ENCODE measurements around the gene TEX2.
"Not testable (repeated sequence)": the region's sequence is repeated elsewhere in the genome, so short reads cannot be mapped to it uniquely, and the experiment has no call there.

The TEX2 gene

DNA sequence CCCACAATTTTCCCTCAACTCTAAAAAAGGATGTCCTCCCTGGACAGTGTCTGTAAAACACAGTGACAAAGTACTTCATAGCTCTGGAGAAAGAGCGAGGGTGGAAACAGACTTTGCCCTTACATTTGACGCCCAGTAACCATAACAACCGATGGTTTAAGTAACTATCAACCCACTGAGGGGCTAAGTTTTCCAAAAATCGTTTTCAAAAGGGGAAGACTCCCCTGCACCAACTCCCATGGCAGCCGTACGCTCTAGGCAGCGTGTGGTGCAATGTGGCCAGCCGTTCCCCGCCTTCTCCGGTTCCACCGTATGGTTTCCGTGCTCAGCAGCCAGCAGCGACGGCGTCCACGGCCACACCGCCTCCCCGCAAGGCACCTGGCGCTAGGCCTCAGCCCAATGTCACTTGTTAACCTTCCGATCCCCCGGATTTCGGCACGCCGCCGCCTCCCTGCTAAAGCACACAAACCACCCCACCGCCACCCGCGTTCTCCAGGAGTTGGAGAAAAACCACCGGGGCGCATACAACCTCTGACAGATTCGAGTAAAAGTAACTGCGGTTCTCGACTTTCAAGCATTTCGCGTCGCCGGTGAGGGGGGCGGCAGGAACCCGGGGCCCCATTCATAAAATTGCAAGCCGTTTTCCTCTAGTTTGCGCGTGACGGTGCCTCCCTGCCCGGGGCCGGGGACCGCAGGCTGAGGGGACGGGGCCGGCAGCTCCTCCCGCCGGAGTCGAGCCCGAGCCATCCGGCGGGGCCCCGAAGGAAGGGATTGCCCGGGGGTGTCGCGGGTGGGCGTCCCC lies 661 bp downstream of the TEX2 start:
- peak; percentile 76 for DNase-seq

DNA sequence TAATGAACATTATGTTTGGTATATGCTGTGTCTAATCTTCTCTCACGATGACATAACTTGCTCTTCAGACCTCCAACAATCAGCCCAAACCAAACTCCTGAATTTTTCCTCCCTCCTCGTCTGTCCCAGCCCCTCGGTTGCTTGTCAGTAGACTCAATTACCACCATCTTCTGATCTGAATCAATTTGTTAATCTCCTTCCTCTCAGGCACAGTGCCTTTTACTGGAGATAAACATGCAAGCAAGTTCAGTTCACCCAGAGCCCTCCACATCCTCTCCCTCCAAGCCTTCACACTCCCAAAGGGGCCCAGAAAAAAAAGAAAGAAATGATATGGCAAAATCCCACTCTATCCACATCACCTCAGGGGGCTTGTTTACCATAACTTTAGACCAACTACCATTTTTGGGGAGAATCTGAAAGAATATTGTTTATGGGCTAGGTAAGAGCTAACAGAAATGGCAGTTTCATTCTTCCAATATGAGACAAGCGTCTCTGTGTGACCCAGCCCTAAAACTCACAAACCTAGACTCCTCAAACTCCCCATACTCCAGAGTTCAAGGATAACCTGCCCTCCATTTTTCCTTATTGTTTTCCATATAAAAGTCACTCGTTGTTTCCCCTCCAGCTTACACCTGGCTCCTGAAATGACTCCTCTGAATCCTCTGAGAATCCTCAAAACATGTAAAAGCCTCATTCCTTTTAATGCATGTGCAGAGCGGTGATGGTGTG lies 1.5 kb downstream of the TEX2 start:
- DNase-seq = no peak

DNA sequence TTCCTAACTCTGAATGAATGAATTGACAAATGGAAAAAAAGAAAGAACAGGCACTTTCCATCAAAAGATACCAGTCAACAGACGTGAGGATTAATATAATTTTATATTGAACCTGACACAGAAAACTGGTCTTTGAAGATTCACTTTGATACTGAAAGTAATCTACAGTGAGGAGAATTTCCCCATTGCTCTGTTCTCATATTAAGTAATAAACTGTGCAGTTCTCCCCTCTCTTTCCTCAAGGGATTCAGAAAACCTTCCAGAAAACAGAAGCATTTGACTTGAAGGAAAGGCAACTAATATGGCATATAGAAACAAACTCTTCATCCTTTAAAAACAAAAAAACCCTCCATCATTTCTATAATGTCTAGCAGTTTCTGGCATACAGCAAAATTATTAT lies 2.2 kb downstream of the TEX2 start:
- no peak for DNase-seq

DNA sequence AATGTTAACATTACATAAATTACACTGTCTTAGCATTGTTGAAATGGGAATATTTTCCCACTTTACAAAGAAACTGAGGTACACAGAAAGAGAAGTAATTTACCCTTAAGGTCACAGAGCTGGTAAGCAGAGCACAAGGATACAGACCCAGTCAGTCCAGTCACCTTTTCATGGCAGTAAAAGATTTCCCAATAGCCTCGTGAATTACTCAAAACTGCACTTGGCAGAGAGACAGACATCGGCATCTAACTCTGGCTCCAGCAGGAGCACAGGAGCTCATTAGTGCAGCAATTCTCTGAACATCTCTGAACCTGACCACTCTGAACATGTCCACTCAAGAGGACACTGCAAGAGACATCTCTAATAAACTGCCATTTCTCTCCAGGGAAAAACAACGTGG lies 3.1 kb downstream of the TEX2 start:
- DNase-seq = no peak

DNA sequence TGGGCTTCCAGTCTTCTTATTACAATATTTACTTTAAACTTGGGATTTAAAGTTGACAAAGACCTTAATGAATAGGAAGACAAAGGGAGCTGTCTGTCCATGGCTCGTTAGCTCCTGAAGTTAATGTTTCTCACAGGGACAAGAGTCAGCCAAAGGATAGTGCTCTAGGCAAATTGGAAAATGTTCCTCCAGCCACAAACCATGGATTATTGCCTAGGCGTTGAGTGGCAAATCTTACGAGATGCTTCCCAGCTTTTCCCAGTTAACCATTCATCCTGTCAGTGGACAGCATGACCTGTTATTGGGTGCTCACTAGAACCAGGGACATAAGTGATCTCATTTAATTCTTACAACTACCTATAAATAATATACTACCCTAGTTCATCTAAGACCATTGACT lies 3.6 kb downstream of the TEX2 start:
- no peak for DNase-seq

DNA sequence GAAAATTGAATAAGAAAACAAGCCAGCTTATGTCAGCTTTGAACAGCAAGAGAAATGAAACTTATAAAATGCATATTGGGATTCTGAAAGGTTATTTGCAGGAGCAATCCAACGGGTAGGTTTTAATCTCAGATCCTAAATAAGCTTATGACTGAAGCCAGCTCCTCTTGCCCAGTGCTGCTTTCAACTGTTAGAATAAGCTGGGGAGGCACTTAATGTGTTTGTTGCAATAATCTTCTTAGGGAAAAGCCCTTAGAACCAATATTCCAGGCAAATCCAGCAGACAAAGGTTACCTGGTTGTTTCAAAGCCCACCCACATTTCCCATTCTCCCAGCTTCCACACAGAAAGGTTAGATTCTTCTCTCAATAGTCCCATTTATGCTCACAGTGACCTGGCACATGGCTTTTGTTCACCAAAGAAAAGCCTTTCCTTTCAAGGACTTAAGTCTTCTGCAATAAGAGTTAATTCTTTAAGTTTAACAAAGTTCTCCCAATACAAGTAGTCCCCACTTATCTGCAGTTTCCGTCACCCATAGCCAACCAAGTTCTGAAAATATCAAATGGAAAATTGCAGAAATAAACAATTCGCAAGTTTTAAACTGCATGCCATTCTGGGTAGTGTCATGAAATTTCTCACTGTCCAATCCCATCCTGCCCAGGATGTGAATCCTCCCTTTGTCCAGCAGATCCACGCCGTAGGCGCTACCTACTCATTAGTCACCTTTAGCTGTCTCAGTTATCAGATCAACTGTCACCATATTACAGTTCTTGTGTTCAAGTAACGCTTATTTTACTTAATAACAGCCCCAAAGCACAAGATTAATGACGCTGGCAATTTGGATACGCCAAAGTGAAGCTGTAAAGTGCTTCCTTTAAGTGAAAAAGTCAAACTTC lies 5.9 kb downstream of the TEX2 start:
- DNase-seq = no peak

DNA sequence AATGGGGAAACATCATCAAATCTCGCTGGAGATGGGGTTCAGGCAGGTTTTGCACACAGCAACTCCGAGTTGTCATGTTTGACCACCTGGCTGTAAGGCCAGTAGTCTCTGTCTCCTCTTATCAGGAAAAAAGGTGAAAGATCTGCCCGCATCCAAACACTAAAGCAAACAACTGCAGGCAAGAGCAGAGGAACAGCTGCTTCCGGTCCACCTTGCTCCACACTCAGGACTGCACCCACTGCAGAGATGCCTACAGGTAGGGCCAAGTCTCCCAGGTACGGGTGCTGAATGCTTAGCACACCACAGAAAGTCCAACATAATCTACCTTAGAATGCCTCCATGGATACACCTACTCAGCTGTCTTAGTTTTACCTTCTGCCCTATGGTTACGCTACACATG lies 7.3 kb downstream of the TEX2 start:
- no peak for DNase-seq

DNA sequence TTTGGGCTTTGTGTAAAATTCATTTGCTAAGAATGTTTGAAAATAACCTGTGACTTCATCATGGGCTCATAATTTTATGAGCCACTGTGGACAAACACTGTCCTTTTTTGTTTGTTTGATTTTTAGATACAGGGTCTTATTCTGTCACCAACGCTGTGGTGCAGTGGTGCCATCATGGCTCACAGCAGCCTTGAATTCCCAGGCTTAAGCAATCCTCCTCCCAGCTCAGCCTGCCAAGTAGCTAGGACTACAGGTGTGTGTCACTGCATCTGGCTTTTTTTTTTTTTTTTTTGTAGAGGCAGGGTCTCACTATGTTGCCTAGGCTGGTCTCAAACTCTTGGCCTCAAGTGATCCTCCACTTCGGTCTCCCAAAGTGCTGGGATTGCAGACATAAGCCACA lies 8.3 kb downstream of the TEX2 start:
- no peak for DNase-seq

DNA sequence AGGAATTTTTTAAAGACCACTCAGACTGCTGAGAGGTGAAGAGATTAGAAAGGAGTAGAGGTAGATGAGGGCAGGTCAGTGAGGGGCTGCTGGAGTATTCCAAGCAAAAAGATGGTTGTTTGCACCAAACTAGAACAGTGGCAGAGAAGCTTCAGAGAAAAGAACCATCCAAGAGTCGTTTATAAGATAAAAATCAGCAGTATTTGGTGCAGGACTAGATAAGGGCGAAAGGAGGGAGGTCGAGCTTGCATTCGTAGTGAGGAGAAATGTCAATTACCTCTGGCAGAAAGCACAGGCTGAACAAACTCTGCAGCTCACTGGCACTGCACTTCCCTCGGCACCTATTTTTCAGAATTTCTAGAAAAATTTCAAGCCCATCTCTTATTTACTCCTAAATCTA lies 9.6 kb downstream of the TEX2 start:
- DNase-seq = no peak

DNA sequence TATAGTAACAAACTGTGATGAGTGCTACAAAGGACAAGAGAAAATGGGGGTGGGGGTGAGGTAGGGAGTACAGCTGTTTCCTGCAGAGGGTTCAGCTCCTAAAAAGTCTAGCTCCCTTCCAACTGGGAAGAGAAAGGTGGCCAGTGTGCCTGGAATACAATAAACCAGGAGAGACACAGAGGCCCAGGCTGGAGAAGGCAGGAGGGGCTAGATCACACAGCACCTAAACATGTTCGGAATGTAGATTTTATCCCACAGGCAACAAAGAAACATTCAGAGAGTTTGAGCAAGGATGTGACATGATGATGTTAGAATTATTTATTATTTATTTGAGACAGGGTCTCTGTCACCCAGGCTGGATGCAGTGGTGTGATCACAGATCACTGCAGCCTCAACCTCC lies 10.2 kb downstream of the TEX2 start:
- no peak for DNase-seq

DNA sequence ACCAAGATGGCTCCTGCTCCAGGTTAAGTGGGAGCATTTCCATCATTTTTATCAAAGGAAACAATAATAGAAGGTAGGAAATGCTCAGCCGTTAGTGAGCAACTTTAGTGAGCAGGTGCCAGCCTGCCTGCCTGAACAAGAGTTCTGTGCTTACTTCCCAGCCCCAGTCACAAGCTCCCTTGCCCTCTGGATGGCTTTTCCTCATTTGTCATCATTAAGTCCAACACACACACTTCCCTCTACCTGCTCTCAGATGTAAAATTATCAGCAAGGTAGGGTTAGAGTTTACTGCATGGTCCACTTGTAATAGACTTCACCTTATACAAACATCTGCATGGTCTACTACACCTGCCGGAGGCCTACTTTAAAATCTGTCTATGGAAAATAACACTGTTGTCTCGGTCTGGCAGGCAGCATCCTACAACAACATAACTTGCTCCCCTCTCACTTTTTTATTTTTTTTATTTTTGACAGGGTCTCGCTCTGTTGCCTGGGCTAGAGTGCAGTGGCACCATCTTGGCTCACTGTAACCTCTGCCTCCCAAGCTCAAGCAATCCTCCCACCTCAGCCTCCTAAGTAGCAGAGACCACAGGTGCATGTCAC lies 12.7 kb downstream of the TEX2 start:
- DNase-seq = no peak

DNA sequence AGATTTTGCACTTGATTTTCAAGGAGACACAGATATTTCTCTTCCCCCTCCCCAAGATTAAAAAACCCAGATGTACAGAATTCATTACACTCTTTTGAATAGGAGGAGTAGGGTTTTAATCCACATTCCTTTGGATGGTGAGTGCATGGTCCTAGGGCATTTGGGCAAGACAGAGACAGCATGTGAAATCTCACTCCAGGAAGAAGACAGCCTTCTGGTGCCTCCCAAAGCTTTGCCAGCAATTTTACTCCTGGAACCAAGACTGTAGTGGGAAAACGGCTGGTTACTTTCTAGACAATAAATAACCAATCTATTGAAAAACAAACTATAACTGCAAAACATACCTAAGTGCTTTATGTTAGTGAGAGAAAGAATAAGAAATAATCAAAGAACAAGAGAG lies 15.2 kb downstream of the TEX2 start:
- no peak for DNase-seq

DNA sequence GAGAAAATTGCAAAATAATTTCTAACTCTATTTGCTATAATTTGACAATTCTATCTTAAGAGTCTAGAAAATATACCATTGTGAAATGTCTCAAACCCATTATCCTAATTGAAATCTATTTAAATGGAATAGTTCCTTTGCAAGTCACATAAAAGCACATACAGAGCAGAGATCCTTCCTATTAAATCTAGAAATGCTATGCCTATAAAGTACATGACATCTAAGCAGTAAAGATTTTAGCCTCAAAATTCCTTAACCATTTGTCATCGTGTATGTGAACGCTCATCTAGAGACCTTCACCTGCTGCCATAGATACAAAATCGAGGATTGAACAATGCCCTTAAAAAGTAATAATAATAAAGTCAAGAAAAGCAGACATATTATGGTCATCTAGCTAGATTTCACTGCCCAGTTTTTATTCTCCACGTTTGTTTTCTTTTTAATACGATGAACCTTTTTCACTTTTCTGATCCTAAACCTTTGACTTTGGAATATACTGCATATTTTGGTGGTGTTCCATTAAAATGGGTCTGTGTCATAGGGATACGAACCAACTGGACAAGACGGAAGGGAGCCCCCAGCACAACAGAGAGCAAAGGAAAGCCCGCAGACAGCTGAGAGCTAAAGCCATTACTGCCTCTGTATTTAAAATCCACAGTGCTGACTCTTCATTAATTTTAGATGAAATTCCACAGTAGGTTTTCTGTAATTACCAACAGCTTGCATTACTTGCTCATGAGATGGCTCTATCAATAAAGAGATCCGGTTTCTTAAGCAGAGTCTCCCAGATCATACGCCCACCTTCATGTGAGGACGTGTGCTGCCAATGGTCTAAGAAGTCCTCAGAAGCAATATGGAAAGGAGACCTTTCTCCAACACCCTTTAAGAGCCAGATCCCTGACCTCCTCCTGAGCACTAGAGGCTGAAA lies 17.6 kb downstream of the TEX2 start:
- no peak for DNase-seq

DNA sequence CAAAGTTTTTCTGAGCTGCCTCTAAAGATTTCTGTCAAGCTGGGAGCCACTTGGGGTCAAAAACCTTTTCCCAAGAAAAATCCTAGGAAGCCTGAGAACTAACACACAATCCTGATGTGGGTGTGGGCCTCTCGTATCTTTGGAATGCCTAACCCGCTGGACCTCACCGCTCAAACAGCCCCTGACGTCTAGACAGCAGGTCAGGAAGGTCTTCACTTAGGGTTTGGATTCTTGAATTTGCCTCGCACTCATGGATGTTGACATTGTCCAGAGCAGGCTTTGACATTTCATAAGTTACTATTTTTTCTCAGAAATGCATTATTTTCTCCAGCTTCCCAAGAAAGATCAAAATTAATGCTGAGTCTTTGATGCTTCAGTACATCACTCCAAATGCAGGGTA lies 18.9 kb downstream of the TEX2 start:
- DNase-seq = no peak

DNA sequence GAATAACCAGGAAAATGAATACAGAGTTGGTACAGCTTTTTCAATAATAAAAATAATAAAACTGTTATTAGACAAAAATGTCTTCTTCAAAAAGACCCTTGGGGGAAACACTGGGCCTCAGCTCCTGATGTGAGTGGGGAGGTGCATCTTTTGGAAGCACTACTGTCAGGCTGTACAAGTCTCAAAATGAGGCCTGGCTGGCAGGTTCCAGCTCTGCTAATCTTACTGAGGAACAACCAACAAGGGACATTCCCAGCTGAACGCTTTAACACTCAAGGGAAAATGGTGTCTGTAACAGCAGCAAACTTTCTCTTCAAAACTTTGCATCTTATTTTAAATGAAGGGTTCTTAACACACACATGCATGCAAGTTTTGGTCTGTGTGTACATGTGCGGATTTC lies 19.7 kb downstream of the TEX2 start:
- no peak for DNase-seq

DNA sequence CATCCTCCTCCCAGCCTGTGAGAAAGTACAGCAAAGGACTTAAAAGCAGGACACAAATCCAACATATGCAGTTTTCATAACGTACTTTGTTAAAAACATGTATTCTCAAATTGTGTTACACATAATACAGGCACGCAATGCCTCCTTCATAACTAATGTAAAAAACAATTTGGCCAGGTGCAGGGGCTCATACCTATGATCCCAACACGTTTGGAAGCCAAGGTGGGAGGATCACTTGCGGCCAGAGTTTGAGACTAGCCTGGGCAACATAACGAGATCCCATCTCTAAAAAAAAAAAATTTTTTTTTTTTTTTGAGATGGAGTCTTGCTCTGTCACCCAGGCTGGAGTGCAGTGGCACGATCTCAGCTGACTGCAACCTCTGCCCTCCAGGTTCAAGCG lies 20.4 kb downstream of the TEX2 start:
- DNase-seq = no peak

DNA sequence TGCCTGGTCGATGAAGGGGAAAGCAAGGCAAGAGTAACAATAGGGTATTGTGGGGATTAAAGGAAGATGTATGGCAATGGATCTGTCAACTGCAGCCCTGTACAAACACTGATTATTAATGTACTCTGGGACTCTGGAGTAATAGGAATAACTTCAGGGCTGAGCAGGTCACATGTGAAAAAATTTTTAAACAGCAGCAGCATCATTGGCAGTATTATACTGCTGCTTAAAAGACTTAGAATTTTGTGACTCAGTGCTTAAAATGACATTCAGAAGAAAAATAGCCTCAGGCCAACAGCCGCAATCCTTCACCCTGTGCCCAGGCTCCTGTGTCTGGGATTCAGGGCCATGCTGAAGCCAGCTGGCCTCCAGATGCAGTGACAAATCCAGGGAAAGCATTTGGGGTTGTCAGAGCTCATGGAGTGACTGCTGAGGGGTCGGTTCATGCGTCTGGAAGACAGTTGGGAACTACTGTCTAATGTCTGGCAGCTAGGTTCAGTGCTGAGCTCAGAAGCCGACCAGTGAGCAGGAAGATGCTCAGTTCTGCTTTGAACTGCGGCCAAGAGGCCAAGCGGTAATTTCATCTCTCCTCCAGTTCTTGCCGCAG lies 22.2 kb downstream of the TEX2 start:
- DNase-seq = no peak

DNA sequence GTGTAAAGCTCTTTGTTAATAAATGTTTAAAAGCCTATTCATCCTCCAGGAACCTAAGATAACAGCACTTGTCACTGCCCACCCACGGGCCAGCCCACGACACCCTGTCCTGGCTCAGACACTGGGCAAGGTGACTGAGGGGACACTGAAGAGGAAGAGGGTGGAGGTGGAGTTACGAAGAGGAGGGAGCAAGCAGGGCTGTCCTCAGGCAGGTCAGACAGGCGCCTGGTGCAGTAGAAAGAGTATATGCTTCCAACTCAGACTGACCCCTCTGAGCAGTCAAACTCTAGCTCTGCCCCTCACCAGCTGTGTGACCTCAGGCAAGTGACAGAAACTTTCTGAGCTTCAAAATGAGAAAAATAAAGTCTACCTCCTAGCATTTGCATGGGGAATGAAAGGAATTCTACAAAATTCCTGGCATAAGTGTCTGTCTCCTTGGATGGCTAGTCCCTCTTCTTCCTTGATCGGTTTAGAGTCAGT lies 22.8 kb downstream of the TEX2 start:
- DNase-seq = no peak

DNA sequence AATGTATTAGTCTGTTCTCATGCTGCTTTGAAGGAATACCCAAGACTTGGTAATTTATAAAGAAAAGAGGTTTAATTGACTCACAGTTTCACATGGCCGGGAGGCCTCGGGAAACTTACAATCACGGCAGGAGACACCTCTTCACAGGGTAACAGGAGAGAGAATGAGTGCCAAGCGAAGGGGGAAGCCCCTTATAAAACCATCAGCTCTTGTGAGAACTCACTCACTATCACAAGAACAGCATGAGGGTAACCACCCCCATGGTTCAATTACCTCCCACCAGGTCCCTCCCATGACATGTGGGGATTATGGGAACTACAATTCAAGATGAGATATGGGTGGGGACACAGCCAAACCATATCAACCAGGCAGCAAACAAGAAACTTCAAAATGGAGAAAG lies 24.6 kb downstream of the TEX2 start:
- not testable (repeated sequence) for DNase-seq

DNA sequence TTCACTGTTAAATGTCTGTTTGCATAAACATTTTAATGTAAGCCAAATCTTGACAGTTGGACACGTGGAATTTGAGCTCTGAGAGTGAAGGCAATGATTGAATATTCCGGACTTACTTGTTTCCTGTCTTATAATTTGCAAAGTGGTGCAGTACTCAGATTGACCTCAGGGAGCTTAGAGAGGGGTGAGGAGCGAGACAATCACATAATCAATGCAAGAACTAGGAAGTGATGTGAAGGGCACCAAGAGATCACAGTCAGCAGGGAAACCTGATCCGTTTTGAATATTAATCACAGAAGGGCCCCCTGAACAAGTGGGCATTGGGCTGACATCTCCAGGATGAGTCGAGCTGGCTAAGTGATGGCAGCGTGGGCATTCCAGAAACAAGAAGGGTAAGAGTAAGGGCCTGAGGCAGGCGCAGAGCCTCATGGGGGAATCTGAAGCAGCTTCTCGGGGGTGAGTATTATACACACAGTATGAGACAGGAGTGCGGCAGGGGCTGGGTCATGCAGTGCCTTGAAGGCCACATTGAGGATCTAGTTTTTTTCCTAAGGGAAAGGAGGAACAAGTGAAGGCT lies 26.1 kb downstream of the TEX2 start:
- no peak for DNase-seq

DNA sequence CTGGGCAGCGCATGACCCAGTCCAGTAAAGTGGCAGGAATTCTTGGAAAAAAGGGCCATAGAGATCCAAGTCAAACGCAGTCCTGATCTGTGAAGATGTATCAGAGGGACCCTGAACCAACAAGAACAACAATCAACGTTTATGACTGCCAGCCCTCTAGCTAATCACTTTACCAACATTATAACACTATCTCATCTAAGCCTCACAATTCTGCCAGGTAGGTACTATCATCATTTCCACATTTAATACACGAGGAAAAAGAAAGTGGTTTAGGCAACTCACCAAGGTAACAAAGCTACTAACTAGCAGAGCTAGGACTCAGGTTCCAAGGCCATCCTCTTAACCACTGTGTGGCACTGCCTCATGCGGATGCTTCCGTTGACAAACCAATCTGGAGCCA lies 28.1 kb downstream of the TEX2 start:
- DNase-seq = no peak

All from central memory CD4-positive, alpha-beta T cell (primary cell).